GM10266 (cell line): ENCODE results near the gene DGKK.

ENCODE experiments used
- DNase-seq: peaks from one replicate; pipeline ENCODE4 v3.0.0; 2012; ENCODE audit errors: extremely low spot score
- CTCF ChIP-seq: IDR thresholded peaks from 2 replicates; pipeline ENCODE4 v1.5.1; 2012; ENCODE audit warnings: mild to moderate bottlenecking, low read depth; ENCODE audit not compliant: control insufficient read depth, insufficient read depth; ENCODE audit errors: missing control alignments

Gene DGKK

GRCh38 chrX:50475208-50475607 lies 4.6 kb upstream of the DGKK start:
- no peak for TF ChIP-seq CTCF
- no peak for DNase-seq

GRCh38 chrX:50471390-50471789 lies 765 bp upstream of the DGKK start:
- DNase-seq: no peak
- TF ChIP-seq CTCF: no peak

DNA sequence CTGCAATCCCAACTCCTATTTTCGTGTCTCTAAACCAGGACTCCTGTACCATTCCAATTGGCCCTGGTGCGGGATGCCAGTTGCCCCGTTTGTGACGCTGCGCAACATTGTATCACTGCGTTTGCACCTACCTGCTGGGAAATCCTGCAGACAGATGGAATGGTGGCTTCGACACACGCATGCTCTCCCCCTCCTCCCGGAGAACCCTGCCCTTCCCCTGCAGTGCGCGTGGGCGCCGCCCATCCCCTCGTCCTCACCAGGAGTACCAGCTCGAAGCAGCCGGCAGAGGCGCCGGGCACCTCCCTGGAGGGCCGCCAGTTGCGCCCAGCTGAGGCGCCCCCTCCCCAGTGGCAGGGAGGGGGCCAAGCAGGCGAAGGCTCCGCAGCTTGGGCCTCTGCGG lies 1.4 kb downstream of the DGKK start:
- no peak for DNase-seq
- TF ChIP-seq CTCF: no peak

- TF ChIP-seq CTCF: no peak
- no peak for DNase-seq
Measured at GRCh38 chrX:50459615-50460014, 11.0 kb downstream of the DGKK start.

DNA sequence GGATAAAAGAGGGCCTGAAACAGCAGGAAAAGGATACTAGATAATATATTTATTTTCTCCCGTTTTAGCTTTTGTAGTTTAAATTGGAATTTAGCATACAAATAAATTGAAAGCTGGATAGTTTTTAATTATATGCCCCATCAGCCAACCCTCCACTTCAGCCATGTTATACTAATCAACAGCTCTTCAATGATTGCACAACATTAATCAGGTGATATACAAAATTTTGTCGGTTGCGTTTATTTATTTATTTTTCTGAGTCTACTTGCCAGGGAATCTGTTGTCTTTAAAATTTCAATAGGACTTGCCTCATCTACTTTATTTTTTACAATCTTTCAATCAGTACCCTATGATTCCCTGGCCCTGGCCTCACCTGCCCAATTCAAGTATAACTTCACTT lies 12.1 kb downstream of the DGKK start:
- no peak for DNase-seq
- TF ChIP-seq CTCF: no peak

- no peak for DNase-seq
- TF ChIP-seq CTCF: no peak
Measured at GRCh38 chrX:50456712-50457484, 13.7 kb downstream of the DGKK start.

- no peak for TF ChIP-seq CTCF
- DNase-seq: no peak
Measured at GRCh38 chrX:50452782-50453181, 17.8 kb downstream of the DGKK start.
